Measurements from ENCODE around the gene SCTR.

SCTR gene

GRCh38 chr2:119440501-119440870 is 83.8 kb downstream of the SCTR start:
- no peak for DNase-seq

- DNase-seq, result no peak
Observed at GRCh38 chr2:119439574-119440500, 84.4 kb downstream of the SCTR start.

GRCh38 chr2:119438726-119439284 is 85.5 kb downstream of the SCTR start:
- DNase-seq, result no peak

GRCh38 chr2:119438128-119438656 is 86.1 kb downstream of the SCTR start:
- no peak for DNase-seq

GRCh38 chr2:119436993-119437772 is 87.1 kb downstream of the SCTR start:
- no peak for DNase-seq

- no peak for DNase-seq
Observed at GRCh38 chr2:119435953-119436297, 88.4 kb downstream of the SCTR start.

- no peak for DNase-seq
Observed at GRCh38 chr2:119435081-119435952, 89.0 kb downstream of the SCTR start.

- no peak for DNase-seq
Observed at GRCh38 chr2:119434664-119435063, 89.6 kb downstream of the SCTR start.

- DNase-seq, result no peak
Observed at GRCh38 chr2:119433636-119434327, 90.5 kb downstream of the SCTR start.

GRCh38 chr2:119432851-119433522 is 91.3 kb downstream of the SCTR start:
- no peak for DNase-seq

- no peak for DNase-seq
Observed at GRCh38 chr2:119431976-119432850, 92.1 kb downstream of the SCTR start.

- no peak for DNase-seq
Observed at GRCh38 chr2:119431155-119431975, 92.9 kb downstream of the SCTR start, which contains the start of gene TMEM37. TMEM37 (plus strand) TSS chr2:119431854; CDS start chr2:119431904, 50 bp downstream.

- DNase-seq, result no peak
Observed at GRCh38 chr2:119430023-119430498, 94.2 kb downstream of the SCTR start.

- no peak for DNase-seq
Observed at GRCh38 chr2:119429225-119429981, 94.9 kb downstream of the SCTR start.

- no peak for DNase-seq
Observed at GRCh38 chr2:119428488-119429224, 95.6 kb downstream of the SCTR start.

- DNase-seq, result no peak
Observed at GRCh38 chr2:119427756-119428155, 96.5 kb downstream of the SCTR start.

GRCh38 chr2:119426801-119427395 is 97.4 kb downstream of the SCTR start:
- peak in 1 of 2 experiments; percentile 0 for DNase-seq
